Measurements from ENCODE around the gene IFNGR2.

- TF ChIP-seq POLR2AphosphoS5 (IDR thresholded peaks at IDR 0.05; ENCODE audit: low read depth, low read length) = no peak
- TF ChIP-seq EP300 (IDR thresholded peaks at IDR 0.05; ENCODE audit: borderline replicate concordance in 1 of 2, low read depth in 1 of 2, low read length in 1 of 2) = no peak
- no peak for TF ChIP-seq CTCF (IDR thresholded peaks at IDR 0.05)
- no peak for TF ChIP-seq RXRA (IDR thresholded peaks at IDR 0.05; ENCODE audit: borderline replicate concordance, low read depth)
- no peak for TF ChIP-seq FOXJ3 (CRISPR knock-in tag; IDR thresholded peaks at IDR 0.05)
- TF ChIP-seq EZH2phosphoT487 (IDR thresholded peaks at IDR 0.05; ENCODE audit: borderline replicate concordance, low read depth) = no peak
- no peak for TF ChIP-seq TCF12 (IDR thresholded peaks at IDR 0.05)
- no peak for TF ChIP-seq NRF1 (IDR thresholded peaks at IDR 0.05; ENCODE audit: low read depth, low read length)
- no peak for TF ChIP-seq MAX (IDR thresholded peaks at IDR 0.05; ENCODE audit: low read depth)
- TF ChIP-seq CHD2 (IDR thresholded peaks at IDR 0.05; ENCODE audit: low read length, partially characterized antibody) = no peak
- no peak for TF ChIP-seq USF1 (IDR thresholded peaks at IDR 0.05; ENCODE audit: borderline replicate concordance, low read depth)
- TF ChIP-seq SMC3 (IDR thresholded peaks at IDR 0.05; ENCODE audit: low read depth, low read length) = no peak
Measured at GRCh38 chr21:33452362-33452761, 49.1 kb downstream of the IFNGR2 start.
